Body of pancreas (tissue), 4 donors: Measurements from ENCODE around the gene SLC35A3. TPM values are rescaled to one million over a fixed set of nuclear protein-coding genes. Genes with fewer than 3 reads are reported as not detected.

Experiments
- ATAC-seq: fragments of 150-250 bp; one replicate; pipeline ENCODE4 v1.9.1; 2016
- DNase-seq, 4 donors: peaks; one replicate each; pipeline ENCODE4 v3.0.0-alpha.2; 2019
- H3K27ac ChIP-seq, 4 donors: fragments of 200-600 bp; sonication (generic); 1 replicate in 3 of 4; 2 replicates in 1 of 4; pipeline versions ENCODE4 v1.5.1 to v1.6.1; 2016 to 2019; ENCODE audit warnings: mild to moderate bottlenecking in 1 of 4, mixed read lengths in 1 of 4, moderate library complexity in 1 of 4
- H3K27me3 ChIP-seq, 2 donors: fragments of 200-600 bp; sonication (generic); one replicate each; pipeline ENCODE4 v1.6.0; 2016; ENCODE audit warnings: mild to moderate bottlenecking in 1 of 2
- H3K36me3 ChIP-seq, 2 donors: fragments of 200-600 bp; sonication (generic); replicated peaks in 1 of 2; 2 replicates each; pipeline ENCODE4 v1.5.1; 2016; ENCODE audit warnings: low read depth in 2 of 2; ENCODE audit not compliant: insufficient read depth in 1 of 2
- H3K4me1 ChIP-seq: fragments of 200-600 bp; sonication (generic); one replicate; pipeline ENCODE4 v1.6.0; 2016
- H3K4me3 ChIP-seq, 2 donors: fragments of 200-600 bp; sonication (generic); 1 replicate in 1 of 2; 2 replicates in 1 of 2; pipeline ENCODE4 v1.5.1; 2016 to 2019
- H3K9me3 ChIP-seq, 3 donors: fragments of 200-600 bp; sonication (generic); 1 replicate in 2 of 3; 2 replicates in 1 of 3; pipeline ENCODE4 v1.5.1; 2016
- CTCF ChIP-seq, 7 experiments: fragments of 450-650 bp in 4 of 7; fragments of 200-600 bp in 3 of 7; sonication (generic) in 3 of 7; IDR thresholded peaks; one replicate each; pipeline ENCODE4 v1.5.1; 2016 to 2019; ENCODE audit warnings: antibody characterized with exemption in 7 of 7
- POLR2A ChIP-seq, 3 donors: fragments of 450-650 bp; IDR thresholded peaks; one replicate each; pipeline ENCODE4 v1.6.1; 2016; ENCODE audit warnings: antibody characterized with exemption in 3 of 3, mild to moderate bottlenecking in 2 of 3
- WGBS, 2 donors: methylation state at CpG; one replicate each; pipeline ENCODE4 v1.1.5; 2017; 5-methylcytosine and 5-hydroxymethylcytosine counted together
- intact Hi-C: fragments of 100-400 bp; cut with DNase I; formaldehyde crosslinking; loops from one replicate; pipeline ENCODE4 v1.15.1; 2023
- total RNA-seq, 2 donors: library from RNA; depleted of rRNA; stranded (reverse); fragments of >200 nt; gene quantifications; one replicate each; pipeline ENCODE4 v1.1.0, GENCODE V29; 2016

The SLC35A3 gene
- total RNA-seq, 2 donors from 2014 or later = 11.5 to 26.5 TPM

GRCh38 chr1:100019220-100019619, 49.4 kb downstream of the SLC35A3 start:
- Histone ChIP-seq H3K4me1 (no peaks in the 10 kb centered on the region), H3K27me3 (no peaks in the 10 kb centered on the region), H3K4me3 (no peak overlapping the region), H3K27ac (no peak overlapping the region), H3K36me3 (no peaks in the 10 kb centered on the region), H3K9me3 (no peaks in the 10 kb centered on the region)
- intact Hi-C loops = no loop called here
- no peak for TF ChIP-seq POLR2A (IDR thresholded peaks at IDR 0.05)
- TF ChIP-seq CTCF (IDR thresholded peaks at IDR 0.05) = no peak
- 78 to 83% methylated on average over 1 of the region's 1 CpG for WGBS, 2 donors
- ATAC-seq (no peak), DNase-seq (no peak)

- Histone ChIP-seq H3K4me1 (no peaks in the 10 kb centered on the region), H3K9me3 (no peaks in the 10 kb centered on the region), H3K4me3 (no peak overlapping the region), H3K27ac (no peak overlapping the region), H3K36me3 (no peaks in the 10 kb centered on the region), H3K27me3 (no peaks in the 10 kb centered on the region)
- ATAC-seq (no peak), DNase-seq (no peak)
- intact Hi-C loops = no loop called here
- no peak for TF ChIP-seq CTCF (IDR thresholded peaks at IDR 0.05)
- 92 to 96% methylated on average over 6 of the region's 6 CpGs for WGBS, 2 donors
Measured at GRCh38 chr1:100023482-100023881, 53.7 kb downstream of the SLC35A3 start.

DNA sequence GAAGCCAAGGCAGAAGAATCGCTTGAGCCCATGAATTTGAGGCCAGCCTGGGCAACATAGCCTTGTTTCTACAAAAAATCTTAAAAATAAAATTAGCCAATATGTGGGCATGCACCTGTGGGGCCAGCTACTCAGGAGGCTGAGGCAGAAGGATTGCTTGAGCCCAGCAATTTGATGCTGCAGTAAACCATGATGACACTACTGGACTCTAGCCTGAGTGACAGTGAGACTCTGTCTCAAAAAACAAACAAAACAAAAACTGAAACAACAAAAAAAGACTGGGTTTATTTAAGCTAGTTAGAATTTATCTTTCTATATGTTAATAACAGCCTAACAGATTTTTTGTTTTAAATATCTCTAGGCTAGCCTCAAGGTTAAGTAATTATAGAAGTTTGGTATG, 57.4 kb downstream of the SLC35A3 start:
- DNase-seq (no peak), ATAC-seq (no peak)
- intact Hi-C loops = no loop called here
- 43 to 100% methylated on average over 1 of the region's 1 CpG for WGBS, 2 donors
- H3K4me1 ChIP-seq = no peaks in the 10 kb centered on the region
- no peak overlapping the region for H3K27ac ChIP-seq
- H3K27me3 ChIP-seq = no peaks in the 10 kb centered on the region
- no peak overlapping the region for H3K4me3 ChIP-seq
- H3K9me3 ChIP-seq = no peaks in the 10 kb centered on the region
- H3K36me3 ChIP-seq = no peaks in the 10 kb centered on the region
- TF ChIP-seq POLR2A (IDR thresholded peaks at IDR 0.05) (no peak), CTCF (IDR thresholded peaks at IDR 0.05) (no peak)

DNA sequence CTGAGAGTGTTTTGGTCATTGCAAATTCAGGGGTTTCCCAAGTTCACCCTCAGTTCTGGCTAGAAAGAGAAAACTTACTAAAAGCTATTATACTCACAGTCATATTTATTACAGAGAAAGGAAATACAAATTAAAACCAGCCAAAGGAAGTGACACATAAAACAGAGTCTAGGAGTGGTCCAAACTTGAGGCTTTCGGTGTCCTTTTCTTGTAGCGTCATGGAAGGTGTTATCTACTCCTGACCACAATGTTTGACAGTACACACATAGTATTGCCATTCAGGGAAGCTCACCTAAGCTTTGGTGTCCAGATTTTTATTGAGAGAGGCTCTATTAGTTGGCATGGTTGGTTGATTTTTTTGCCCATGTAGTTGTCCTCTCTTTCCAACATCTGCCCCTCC, 59.0 kb downstream of the SLC35A3 start:
- no peak overlapping the region for H3K27ac ChIP-seq
- intact Hi-C loops = no loop called here
- no peak overlapping the region for H3K4me3 ChIP-seq
- H3K36me3 ChIP-seq = no peaks in the 10 kb centered on the region
- no peaks in the 10 kb centered on the region for H3K4me1 ChIP-seq
- TF ChIP-seq CTCF (IDR thresholded peaks at IDR 0.05) (no peak), POLR2A (IDR thresholded peaks at IDR 0.05) (no peak)
- no peak for ATAC-seq
- WGBS, 2 donors = 91 to 92% methylated on average over 2 of the region's 2 CpGs
- DNase-seq = no peak
- no peaks in the 10 kb centered on the region for H3K9me3 ChIP-seq
- H3K27me3 ChIP-seq = no peaks in the 10 kb centered on the region

DNA sequence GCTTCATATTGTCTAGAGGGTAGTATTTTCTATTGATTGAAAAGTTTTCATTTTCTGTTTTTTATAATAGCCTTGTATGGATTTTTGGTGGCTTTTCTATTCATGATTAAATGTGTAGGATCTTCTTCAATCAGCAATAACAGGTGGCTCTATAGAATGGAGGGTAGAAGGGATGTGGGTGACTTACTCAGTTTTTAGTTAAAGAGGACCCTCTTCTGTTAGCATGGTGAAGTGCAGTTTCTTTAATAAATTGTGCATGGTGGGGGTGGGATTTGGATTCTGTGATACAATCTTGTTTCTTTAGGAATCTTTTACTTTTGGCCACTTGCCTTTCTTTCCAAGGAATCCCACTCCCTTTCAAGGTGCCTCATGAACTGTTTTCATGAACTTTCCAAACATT, 64.7 kb downstream of the SLC35A3 start:
- no peaks in the 10 kb centered on the region for H3K27me3 ChIP-seq
- ATAC-seq (no peak), DNase-seq (no peak)
- intact Hi-C loops = no loop called here
- TF ChIP-seq CTCF (IDR thresholded peaks at IDR 0.05) = peak in 4 of 7 experiments; percentile 12 to 34 (median 26)
- TF ChIP-seq POLR2A (IDR thresholded peaks at IDR 0.05) = no peak
- H3K4me1 ChIP-seq = peaks cover 8% of the 10 kb centered on the region
- no peak overlapping the region for H3K4me3 ChIP-seq
- H3K36me3 ChIP-seq = no peaks in the 10 kb centered on the region
- H3K9me3 ChIP-seq = no peaks in the 10 kb centered on the region
- H3K27ac ChIP-seq = no peak overlapping the region
